NCI-H510A (cell line): ENCODE measurements around the gene TTLL1.
"Not testable (repeated sequence)": the region's sequence is repeated elsewhere in the genome, so short reads cannot be mapped to it uniquely, and the experiment has no call there.

ENCODE experiments used
- DNase-seq: peaks from one replicate; lab custom pipeline; 2025; lab: John Stamatoyannopoulos, UW

TTLL1 gene

DNA sequence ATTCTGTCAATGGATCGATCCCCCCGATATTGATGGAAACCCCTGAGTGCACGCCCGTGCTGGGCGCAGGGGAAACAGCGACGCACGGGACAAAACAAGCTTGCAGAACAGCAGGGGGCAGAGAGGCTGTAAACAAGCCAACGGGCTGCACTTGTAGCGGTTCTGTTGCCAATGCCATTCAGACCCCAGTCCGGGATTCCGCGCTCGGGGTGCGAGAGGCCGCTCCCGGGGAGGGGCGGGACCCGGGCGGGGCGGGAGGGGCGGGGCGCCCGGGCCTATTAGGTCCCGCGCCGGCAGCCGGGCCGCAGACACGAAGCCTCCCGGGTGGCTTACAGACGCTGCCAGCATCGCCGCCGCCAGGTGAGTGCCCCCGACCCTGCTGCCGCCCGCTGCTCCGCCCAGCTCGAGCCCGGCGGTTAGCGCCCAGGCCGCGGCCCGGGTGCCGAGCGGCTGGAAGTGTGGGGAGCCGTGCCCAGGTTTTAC is 21.3 kb upstream of the TTLL1 start, which contains the start of gene BIK:
Gene BIK (plus strand): TSS at position 307 of the 483 bp plus-strand sequence. CDS start 13,273 bp downstream, outside the sequence.
- no peak for DNase-seq

- no peak for DNase-seq
These were observed 20.8 kb upstream of the TTLL1 start for GRCh38 chr22:43109921-43110443.

DNA sequence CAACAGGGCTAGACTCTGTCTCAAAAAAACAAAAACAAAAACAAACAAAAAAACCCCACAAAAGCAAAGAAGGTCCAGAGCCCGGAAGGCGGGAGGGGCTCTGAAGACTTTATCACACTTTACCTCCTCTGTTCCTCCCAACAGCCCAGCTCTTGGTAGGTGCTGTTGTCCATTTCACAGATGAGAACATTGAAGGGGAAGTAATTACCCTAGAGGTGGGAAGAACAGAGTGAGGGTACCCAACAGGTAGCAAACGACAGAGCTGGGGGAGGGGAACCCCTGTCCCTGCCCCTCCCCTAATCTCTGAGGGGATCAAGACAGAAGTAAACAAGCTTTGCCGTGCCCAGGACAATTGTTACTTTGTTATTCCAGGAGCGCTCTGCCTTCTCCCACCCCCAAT is 20.3 kb upstream of the TTLL1 start:
- DNase-seq: no peak

DNA sequence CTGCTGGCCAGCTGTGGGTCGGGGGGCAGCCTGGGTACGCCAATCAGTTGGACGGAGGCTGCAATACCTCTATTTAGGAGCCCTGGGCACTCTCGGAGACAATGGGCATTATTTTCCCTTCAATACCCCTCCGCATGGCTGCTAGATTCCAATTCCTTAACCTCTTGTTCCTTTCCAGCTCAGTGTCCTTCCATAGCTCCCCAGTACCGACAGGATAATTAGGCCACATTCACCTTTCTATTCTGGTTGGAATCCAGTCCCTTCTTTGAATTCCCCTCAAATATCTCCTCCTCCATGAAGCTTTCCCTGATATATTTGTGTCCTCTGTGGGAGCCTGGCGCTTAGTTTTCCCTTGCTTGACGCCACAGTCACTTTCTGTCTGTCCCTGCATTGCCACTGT is 17.1 kb upstream of the TTLL1 start:
- no peak for DNase-seq

- not testable (repeated sequence) for DNase-seq
These were observed 15.8 kb upstream of the TTLL1 start for GRCh38 chr22:43104950-43105349.

DNA sequence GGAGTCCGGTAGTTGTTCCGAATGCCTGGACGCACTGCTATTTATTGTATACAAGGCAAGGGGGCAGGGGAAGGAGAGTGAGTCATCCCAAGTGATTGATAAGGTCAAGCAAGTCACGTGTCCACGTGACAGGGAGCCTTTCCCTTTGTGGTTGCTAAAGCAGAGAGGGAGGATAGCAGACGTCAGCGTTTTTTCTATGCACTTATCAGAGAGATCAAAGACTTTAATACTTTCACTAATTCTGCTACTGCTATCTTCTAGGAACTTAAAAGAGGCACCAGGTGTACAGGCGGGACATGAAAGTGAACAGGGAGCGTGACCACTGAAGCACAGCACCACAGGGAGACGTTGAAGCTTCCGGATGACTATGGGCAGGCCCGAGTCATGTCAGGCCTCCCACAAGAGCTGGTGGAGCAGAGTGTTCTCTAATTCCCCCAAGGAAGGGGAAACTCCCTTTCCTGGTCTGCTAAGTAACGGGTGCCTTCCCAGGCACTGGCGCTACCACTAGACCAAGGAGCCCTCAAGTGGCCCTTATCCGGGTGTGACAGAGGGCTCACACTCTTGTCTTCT is 14.9 kb upstream of the TTLL1 start:
- DNase-seq: not testable (repeated sequence)

DNA sequence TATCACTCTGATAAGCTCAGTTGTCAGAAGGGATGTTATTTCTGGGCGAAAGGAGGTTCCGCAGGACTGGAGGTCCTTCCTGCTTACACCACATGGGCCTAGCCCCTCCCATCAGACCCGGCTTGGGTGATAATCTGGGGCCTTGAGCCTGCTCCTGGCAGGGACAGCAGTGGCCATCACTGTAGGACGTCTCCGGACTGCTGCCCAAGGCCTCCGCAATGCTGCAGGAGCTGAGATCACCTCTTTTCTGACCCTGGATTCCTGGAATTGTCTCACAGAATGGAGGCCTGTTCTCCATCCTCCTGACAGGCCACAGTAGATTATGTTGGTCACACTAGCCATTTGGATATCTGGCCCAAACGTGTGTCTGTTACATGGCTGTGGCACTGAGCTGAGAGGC is 12.1 kb upstream of the TTLL1 start:
- no peak for DNase-seq

- DNase-seq: no peak
These were observed 11.0 kb upstream of the TTLL1 start for GRCh38 chr22:43100225-43100624.

DNA sequence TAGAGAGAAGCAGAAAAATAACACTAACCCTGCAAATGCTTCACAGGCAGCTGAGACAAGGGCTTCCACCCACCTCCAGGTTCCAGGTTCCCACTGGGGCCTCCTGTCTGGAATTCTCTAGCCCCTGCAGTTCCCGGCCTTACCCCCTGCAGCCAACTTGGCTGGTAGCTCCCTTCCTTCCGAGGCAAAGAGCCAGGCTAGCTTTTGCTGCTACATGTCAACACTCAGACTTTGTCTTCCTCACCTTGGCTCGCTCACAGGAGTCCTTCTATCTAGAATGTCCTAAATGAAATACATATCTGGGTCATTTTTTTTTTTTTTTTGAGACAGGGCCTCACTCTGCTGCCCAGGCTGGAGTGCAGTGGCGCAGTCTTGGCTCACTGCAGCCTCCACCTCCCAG is 9.9 kb upstream of the TTLL1 start:
- DNase-seq: no peak

DNA sequence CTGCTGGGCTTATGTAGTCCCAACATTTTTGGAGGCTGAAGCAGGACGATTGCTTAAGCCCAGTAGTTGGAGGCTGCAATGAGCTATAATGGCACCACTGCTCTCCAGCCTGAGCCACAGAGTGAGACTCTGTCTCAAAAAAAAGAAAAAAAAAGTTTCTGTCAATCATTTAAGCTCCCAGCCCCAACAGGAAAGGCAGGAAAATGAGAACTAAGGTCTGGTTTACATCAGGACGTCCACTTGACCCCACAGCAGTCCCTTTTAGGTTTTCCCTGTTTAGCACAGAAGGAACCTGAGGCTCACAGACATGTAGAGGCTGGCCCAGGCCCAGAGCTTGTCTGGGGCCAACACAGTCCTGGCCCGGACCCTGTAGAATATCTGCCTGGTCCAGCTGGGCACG is 9.2 kb upstream of the TTLL1 start:
- DNase-seq: no peak

- DNase-seq: no peak
These were observed 7.2 kb upstream of the TTLL1 start for GRCh38 chr22:43096420-43096819.

GRCh38 chr22:43094551-43094950 is 5.4 kb upstream of the TTLL1 start:
- no peak for DNase-seq

GRCh38 chr22:43094085-43094484 is 4.9 kb upstream of the TTLL1 start:
- DNase-seq: no peak

DNA sequence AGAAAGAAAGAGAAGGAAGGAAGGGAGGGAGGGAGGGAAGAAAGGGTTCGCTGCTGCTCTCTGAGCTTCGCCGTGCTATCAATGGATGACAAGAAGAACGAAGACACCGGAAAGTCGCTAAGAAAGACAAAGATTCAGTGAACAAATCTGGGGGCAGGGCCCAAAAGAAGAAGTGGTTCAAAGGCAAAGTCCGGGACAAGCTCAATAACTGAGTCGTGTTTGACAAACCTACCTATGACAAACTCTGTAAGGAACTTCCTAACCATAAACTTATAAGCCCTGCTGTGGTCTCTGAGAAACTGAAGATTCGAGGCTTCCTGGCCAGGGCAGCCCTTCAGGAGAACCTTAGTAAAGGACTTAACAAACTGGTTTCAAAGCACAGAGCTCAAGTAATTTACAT is 2.9 kb upstream of the TTLL1 start:
- no peak for DNase-seq

GRCh38 chr22:43090130-43090789 is 1.1 kb upstream of the TTLL1 start:
- peak; percentile 61 for DNase-seq

- DNase-seq: no peak
These were observed 586 bp downstream of the TTLL1 start for GRCh38 chr22:43088627-43088983.

DNA sequence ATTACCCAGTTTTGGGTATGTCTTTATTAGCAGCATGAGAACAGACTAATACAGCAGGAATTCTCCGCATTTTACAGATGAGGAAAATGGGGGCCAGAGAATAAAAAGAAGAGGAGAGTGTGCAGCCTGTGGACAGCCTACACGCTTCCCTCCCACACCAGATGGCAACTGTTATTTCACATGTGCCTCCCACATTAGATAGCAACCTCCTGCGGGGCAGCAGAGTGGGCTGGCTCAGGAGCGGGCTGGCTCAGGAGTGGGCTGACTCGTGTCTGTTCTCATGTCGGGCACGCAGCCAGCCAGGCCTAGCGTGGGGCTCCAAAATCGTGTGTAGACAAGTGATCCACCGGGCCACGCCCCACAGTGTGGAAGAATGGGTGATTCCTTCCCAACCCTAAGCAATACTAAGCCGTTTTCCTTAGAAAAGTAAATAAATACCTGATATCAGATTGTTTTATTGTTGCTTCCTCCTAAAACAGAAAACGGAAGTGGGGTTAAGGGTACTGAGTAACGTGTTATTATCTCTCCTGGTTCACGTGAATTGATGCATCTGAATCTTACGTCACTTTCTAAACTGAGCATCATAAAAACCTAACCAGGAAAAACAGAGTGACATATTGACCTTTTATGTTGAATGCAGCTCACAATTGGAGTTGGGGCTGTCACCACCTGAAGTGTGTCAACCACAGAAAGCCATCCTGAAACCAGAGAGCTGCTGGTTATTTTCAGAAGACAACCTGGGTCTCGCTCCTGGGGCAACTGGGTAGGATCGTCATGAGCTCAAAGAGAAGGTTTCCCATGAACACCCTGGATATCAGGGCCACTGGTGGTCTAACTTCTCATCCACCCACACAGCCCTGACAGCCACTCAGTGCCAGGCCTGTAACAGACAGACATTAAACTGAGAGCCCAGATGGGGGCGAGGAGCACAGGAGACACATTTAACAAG is 3.3 kb downstream of the TTLL1 start:
- DNase-seq: no peak

DNA sequence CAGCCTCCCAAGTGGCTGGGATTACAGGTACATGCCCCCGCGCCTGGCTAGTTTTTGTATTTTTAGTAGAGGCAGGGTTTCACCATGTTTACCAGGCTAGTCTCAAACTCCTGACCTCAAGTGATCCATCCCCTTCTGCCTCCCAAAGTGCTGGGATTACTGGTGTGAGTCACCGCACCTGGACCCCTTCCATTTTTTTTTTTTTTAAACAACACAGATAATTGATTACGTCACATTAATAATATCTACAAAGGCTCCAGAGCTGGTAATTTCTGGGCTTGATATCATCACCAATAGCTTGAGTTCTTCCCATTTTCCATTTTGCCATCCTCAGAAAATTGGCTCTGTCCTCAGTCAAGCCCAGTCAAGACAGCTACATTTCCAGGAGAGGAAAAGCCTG is 7.2 kb downstream of the TTLL1 start:
- DNase-seq: no peak

DNA sequence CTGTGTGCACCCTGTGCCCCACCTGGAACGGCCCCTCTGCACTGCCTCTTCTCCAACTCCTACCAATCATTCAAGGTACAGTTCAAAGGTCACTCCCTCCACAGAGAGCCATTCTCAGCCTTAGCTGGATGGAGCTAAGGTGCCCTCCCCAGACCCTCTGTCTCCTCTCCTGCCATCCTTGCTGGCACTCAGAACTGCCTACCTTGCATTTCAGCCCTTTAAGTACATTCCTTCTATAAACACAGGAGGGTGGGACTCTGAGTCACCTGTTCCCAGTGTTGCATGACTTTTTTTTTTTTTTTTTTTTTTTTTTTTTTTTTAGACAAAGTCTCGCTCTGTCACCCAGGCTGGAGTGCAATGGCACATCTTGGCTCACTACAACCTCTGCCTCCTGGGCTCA is 8.6 kb downstream of the TTLL1 start:
- no peak for DNase-seq

DNA sequence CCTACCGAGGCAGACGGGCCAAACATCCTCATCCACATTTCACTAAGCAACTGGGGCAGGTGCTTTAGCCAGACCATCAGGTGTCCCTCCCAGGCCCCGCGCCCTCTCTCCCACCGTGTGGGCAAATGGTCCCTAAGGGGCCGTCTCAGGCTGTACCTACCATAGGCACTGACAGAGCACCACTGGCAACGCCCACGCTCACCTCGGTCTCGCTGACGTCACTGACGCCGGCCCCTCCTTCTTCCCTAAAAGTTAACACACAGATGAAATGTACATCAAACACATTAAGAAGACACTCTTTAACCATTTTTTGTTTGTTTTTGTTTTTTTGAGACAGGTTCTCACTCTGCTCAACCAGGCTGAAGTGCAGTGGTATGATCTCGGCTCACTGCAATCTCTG is 9.4 kb downstream of the TTLL1 start:
- DNase-seq: no peak

DNA sequence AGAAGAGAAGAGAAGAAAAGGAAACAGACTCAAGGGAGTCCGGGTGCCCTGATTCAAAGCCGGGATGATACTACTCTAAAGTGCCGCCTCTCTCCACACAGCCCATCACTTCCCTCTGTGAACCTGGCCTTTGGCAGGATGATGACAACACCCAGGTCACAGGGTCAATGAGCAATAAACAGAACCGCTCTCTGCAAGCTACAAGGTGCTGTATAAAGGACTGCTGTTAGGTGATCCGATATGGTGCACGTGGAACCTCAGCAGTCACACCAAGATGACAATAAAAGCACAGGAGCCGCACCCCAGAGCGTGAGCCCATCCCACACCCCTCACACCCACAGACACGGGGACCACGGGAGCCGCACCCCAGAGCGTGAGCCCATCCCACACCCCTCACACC is 10.7 kb downstream of the TTLL1 start:
- DNase-seq: no peak

DNA sequence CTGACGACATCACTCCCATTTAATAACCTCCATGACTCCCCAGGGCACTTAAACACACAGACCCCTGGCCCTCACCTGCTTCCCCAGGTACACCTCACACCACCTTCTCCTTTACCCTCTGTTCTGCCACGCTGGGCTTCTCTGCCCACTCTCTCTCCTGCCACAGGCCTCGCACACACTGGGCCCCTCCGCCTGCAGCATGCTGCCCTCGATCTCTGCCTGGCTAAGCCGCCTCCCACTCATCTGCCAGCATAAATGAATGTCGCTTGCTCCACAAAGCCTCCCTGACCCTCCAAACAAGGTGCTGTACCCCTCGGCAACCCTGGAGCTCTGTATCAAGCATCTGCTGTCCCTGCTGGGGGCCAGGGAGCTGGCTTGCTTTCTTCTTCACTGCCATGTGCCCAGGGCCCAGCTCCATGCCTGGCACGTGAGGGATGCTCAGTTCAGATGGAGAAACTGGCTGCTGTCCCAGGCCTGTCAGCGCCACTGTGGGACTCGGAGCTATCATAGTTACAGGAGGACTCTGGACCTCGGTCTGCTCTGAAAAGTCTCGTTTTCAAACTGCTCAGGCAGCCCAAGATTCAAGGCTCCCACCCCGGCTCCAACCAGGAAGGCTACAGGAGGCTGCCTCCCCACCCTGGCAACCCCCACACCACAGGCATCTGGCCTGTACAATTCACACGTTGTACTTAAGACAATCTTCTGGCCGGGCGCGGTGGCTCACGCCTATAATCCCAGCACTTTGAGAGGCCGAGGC is 11.9 kb downstream of the TTLL1 start:
- no peak for DNase-seq
